HCT116 (cell line): ENCODE measurements around the gene MYO5C. TPM values are rescaled to one million over a fixed set of nuclear protein-coding genes. Genes with fewer than 3 reads are reported as not detected.

Source experiments
- ATAC-seq: fragments of 200-7000 bp; cut with Tn5 transposase; 2 replicates; pipeline ENCODE4 v1.9.1; 2020; ENCODE audit warnings: mild to moderate bottlenecking, moderate library complexity
- BruUV-seq: library from RNA; stranded (reverse); fragments of 400-500 nt; replicated peaks from 2 replicates; lab custom pipeline; 2021; lab: Mats Ljungman, UMichigan
- CTCF ChIA-PET: fragments of 300-600 bp; sonication (Branson Sonifier 250); formaldehyde crosslinking; loops from one replicate; lab custom pipeline; 2021; ENCODE audit warnings: antibody characterized with exemption; lab: Charles Lee
- POLR2A ChIA-PET: fragments of 300-600, 350-600 bp; sonication (Branson Sonifier 250); formaldehyde crosslinking; loops from one replicate; lab custom pipeline; 2021; ENCODE audit warnings: antibody characterized with exemption; lab: Charles Lee
- RAD21 ChIA-PET, 2 experiments: fragments of 300-600 bp; sonication (Branson Sonifier 250); formaldehyde crosslinking; loops; one replicate each; lab custom pipeline; 2023; ENCODE audit warnings: low total read pairs in 2 of 2; ENCODE audit not compliant: uncharacterized antibody in 2 of 2, unreplicated experiment in 2 of 2, low non-redundant PET in 1 of 2; lab: Charles Lee
- DNase-seq: peaks from one replicate; pipeline ENCODE4 v3.0.0-alpha.2; 2010; ENCODE audit warnings: low read depth, low spot score
- H2AFZ ChIP-seq: fragments of 200-600 bp; shearing (Covaris generic), sonication (generic); 2 replicates; pipeline ENCODE4 v1.6.1; 2017; ENCODE audit warnings: low read depth, mixed run types, mixed read lengths, antibody characterized with exemption, low read length; ENCODE audit not compliant: poor library complexity, severe bottlenecking
- H3K27ac ChIP-seq: 2 replicates; pipeline ENCODE4 v1.5.1; 2012; ENCODE audit warnings: low read depth, low read length
- H3K27me3 ChIP-seq: fragments of 200-600 bp; sonication (generic); 2 replicates; pipeline ENCODE4 v1.6.1; 2016; ENCODE audit warnings: mixed run types, low read length, mixed read lengths; ENCODE audit not compliant: insufficient read depth
- H3K36me3 ChIP-seq, 2 experiments: fragments of 200-500 bp in 1 of 2; fragments of 200-600 bp in 1 of 2; sonication (Bioruptor generic) in 1 of 2; sonication (generic) in 1 of 2; 2 replicates each; pipeline versions ENCODE4 v1.5.1 to v1.6.1; 2014 to 2016; ENCODE audit warnings: low read length in 2 of 2, inconsistent platforms in 1 of 2, mixed read lengths in 1 of 2, mixed run types in 1 of 2; ENCODE audit not compliant: insufficient read depth in 2 of 2, control insufficient read depth in 1 of 2
- H3K4me1 ChIP-seq, 2 experiments: fragments of 200-600 bp in 1 of 2; sonication (generic) in 1 of 2; 2 replicates each; pipeline versions ENCODE4 v1.5.1 to v1.6.1; 2012 to 2017; ENCODE audit warnings: low read length in 2 of 2, inconsistent platforms in 1 of 2, mild to moderate bottlenecking in 1 of 2, mixed read lengths in 1 of 2, mixed run types in 1 of 2, moderate library complexity in 1 of 2; ENCODE audit not compliant: insufficient read depth in 2 of 2, control insufficient read depth in 1 of 2
- H3K4me2 ChIP-seq: fragments of 200-600 bp; sonication (generic); 2 replicates; pipeline ENCODE4 v1.6.1; 2017; ENCODE audit warnings: mixed run types, low read length, mixed read lengths
- H3K4me3 ChIP-seq, 2 experiments: fragments of 200-600 bp in 1 of 2; sonication (generic) in 1 of 2; replicated peaks in 1 of 2; 2 replicates each; pipeline ENCODE4 v1.5.1; 2011 to 2016; ENCODE audit warnings: low read length in 2 of 2, control low read depth in 1 of 2, low read depth in 1 of 2, mild to moderate bottlenecking in 1 of 2, mixed read lengths in 1 of 2, mixed run types in 1 of 2
- H3K79me2 ChIP-seq: fragments of 200-600 bp; sonication (generic); 2 replicates; pipeline ENCODE4 v1.6.1; 2017; ENCODE audit warnings: mild to moderate bottlenecking, mixed run types, low read length, moderate library complexity, mixed read lengths; ENCODE audit not compliant: insufficient read depth
- H3K9ac ChIP-seq: fragments of 200-600 bp; sonication (generic); 2 replicates; pipeline ENCODE4 v1.6.1; 2016; ENCODE audit warnings: low read length, mixed read lengths
- H3K9me2 ChIP-seq: fragments of 200-600 bp; sonication (generic), shearing (Covaris generic); 2 replicates; pipeline ENCODE4 v1.6.1; 2017; ENCODE audit warnings: mixed run types, mild to moderate bottlenecking, moderate library complexity; ENCODE audit not compliant: insufficient read depth
- H3K9me3 ChIP-seq, 2 experiments: fragments of 200-500 bp in 1 of 2; fragments of 200-600 bp in 1 of 2; sonication (Bioruptor generic) in 1 of 2; sonication (generic) in 1 of 2; 2 replicates each; pipeline ENCODE4 v1.6.1; 2014 to 2017; ENCODE audit warnings: low read length in 2 of 2, mixed read lengths in 2 of 2, inconsistent platforms in 1 of 2, low read depth in 1 of 2, mild to moderate bottlenecking in 1 of 2, mixed run types in 1 of 2, moderate library complexity in 1 of 2; ENCODE audit not compliant: control insufficient read depth in 1 of 2, insufficient read depth in 1 of 2
- H4K20me1 ChIP-seq: fragments of 200-600 bp; sonication (generic), shearing (Covaris generic); 2 replicates; pipeline ENCODE4 v1.6.1; 2017; ENCODE audit warnings: mixed run types, mild to moderate bottlenecking, moderate library complexity; ENCODE audit not compliant: insufficient read depth
- ELF1 ChIP-seq: IDR thresholded peaks from 2 replicates; pipeline ENCODE4 v1.6.1; 2012; ENCODE audit warnings: low read depth, borderline replicate concordance
- EZH2 ChIP-seq: fragments of 200-600 bp; sonication (generic); IDR thresholded peaks from 2 replicates; pipeline ENCODE4 v1.6.1; 2017; ENCODE audit warnings: antibody characterized with exemption, mixed run types
- FOSL1 ChIP-seq: IDR thresholded peaks from 2 replicates; pipeline ENCODE4 v1.6.1; 2012; ENCODE audit warnings: low read depth
- JUND ChIP-seq: IDR thresholded peaks from 2 replicates; pipeline ENCODE4 v1.6.1; 2012
- POLR2A ChIP-seq: IDR thresholded peaks from 2 replicates; pipeline ENCODE4 v1.7.0; 2011; ENCODE audit warnings: borderline replicate concordance; ENCODE audit not compliant: insufficient read depth, insufficient read length; ENCODE audit errors: extremely low read depth
- POLR2AphosphoS5 ChIP-seq: IDR thresholded peaks from 2 replicates; pipeline ENCODE4 v1.6.1; 2011; ENCODE audit warnings: mild to moderate bottlenecking, low read depth, low read length, moderate library complexity
- SRF ChIP-seq: IDR thresholded peaks from 2 replicates; pipeline ENCODE4 v1.6.1; 2012; ENCODE audit warnings: low read depth
- TCF7L2 ChIP-seq: IDR thresholded peaks from 2 replicates; pipeline ENCODE4 v1.7.0; 2011; ENCODE audit warnings: borderline replicate concordance, inconsistent platforms; ENCODE audit not compliant: insufficient read depth, insufficient read length; ENCODE audit errors: extremely low read depth
- YY1 ChIP-seq: IDR thresholded peaks from 2 replicates; pipeline ENCODE4 v1.6.1; 2011; ENCODE audit warnings: low read length, low read depth, moderate library complexity, mild to moderate bottlenecking; ENCODE audit not compliant: insufficient replicate concordance; ENCODE audit errors: extremely low read depth
- ZFX ChIP-seq: fragments of 450-650 bp; IDR thresholded peaks from 2 replicates; pipeline ENCODE4 v1.6.1; 2017
- intact Hi-C: fragments of 100-400 bp; cut with micrococcal nuclease; formaldehyde crosslinking; loops from 2 replicates; pipeline ENCODE4 v1.10.0; 2022
- total RNA-seq: library from RNA; stranded (reverse); gene quantifications from one replicate; pipeline ENCODE4 v1.2.1, GENCODE V29; 2021; ENCODE audit not compliant: unreplicated experiment
- TF ChIP-seq, protein P1 (sequence below), 3 experiments: fragments of 200-600 bp in 1 of 3; sonication (generic) in 1 of 3; IDR thresholded peaks in 2 of 3; conservative IDR thresholded peaks in 1 of 3; 2 replicates each; pipeline ENCODE4 v1.5.1; 2012 to 2017; ENCODE audit warnings: low read depth in 2 of 3, low read length in 2 of 3, antibody characterized with exemption in 1 of 3, borderline replicate concordance in 1 of 3, control low read depth in 1 of 3, mild to moderate bottlenecking in 1 of 3, mixed read lengths in 1 of 3, mixed run types in 1 of 3, moderate library complexity in 1 of 3; ENCODE audit not compliant: insufficient read depth in 1 of 3
- TF ChIP-seq, protein P2 (sequence below): IDR thresholded peaks from 2 replicates; pipeline ENCODE4 v1.6.1; 2012
- TF ChIP-seq, protein P3 (sequence below): IDR thresholded peaks from 2 replicates; pipeline ENCODE4 v1.6.1; 2012

The MYO5C gene
- total RNA-seq, 1 experiment from 2014 or later = 34.0 TPM

DNA sequence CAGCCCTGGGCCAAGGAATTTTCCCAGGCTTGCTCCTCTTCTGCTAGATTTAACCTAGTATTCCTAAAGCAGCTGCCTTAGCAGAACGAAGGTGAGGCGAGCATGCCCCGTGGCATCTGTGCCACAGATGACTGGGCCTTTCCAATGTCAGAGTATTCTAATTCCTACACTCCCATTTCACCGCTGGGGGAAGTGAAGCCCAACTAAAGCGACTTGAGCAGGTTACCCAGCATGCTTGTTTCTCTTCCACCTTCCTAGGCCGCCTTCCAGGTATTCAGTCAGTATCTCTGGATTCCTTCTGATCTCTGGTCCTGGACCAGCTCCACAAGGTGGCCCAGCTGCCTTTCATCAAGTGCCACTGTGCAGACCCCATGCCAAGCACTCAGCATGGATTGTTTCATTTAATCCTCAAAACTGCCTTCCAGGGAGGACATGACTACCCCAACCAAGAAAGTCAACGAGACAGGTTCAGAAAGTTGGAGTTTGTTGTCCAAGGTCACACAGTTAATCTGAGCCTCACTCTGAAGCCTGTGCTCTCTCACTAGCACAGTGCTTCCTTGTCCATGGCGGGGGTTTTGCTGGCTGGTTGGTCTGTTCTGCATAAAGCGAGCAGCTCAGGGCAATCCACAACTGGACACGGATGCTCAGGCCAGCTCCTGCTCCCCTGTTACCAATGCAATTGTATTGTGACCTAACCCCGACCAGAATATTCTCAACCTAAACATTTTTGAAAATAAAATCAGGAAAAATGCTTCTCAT, 15.1 kb downstream of the MYO5C start:
- intact Hi-C loops = no loop called here
- Histone ChIP-seq H3K4me3 (no peak overlapping the region), H3K36me3 (peaks cover 24% of the 10 kb centered on the region in 2 experiments; a peak in 3 of 4 replicates), H2AFZ (no peak overlapping the region), H3K79me2 (peaks cover 10% of the 10 kb centered on the region; the same call in 1 of the 2 replicates), H3K9me3 (no peaks in the 10 kb centered on the region), H3K9me2 (no peaks in the 10 kb centered on the region), H3K27ac (no peak overlapping the region), H3K4me1 (peaks cover 0 to 3% of the 10 kb centered on the region in 2 experiments; a peak in 1 of 4 replicates), H4K20me1 (no peaks in the 10 kb centered on the region), H3K27me3 (no peaks in the 10 kb centered on the region), H3K4me2 (no peak overlapping the region), H3K9ac (no peak overlapping the region)
- ATAC-seq (no peak), DNase-seq (no peak)
- ChIA-PET CTCF (no interaction called here), POLR2A (no interaction called here), RAD21 (interaction anchor here in 1 of 2 experiments (0.7 kb wide), 1 partner anchor 24 kb away, joined by 4 read pairs; no protein-coding TSS in a partner anchor)
- TF ChIP-seq ZFX (no peak), FOSL1 (no peak)
- TF ChIP-seq, protein P1, sequence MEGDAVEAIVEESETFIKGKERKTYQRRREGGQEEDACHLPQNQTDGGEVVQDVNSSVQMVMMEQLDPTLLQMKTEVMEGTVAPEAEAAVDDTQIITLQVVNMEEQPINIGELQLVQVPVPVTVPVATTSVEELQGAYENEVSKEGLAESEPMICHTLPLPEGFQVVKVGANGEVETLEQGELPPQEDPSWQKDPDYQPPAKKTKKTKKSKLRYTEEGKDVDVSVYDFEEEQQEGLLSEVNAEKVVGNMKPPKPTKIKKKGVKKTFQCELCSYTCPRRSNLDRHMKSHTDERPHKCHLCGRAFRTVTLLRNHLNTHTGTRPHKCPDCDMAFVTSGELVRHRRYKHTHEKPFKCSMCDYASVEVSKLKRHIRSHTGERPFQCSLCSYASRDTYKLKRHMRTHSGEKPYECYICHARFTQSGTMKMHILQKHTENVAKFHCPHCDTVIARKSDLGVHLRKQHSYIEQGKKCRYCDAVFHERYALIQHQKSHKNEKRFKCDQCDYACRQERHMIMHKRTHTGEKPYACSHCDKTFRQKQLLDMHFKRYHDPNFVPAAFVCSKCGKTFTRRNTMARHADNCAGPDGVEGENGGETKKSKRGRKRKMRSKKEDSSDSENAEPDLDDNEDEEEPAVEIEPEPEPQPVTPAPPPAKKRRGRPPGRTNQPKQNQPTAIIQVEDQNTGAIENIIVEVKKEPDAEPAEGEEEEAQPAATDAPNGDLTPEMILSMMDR (IDR thresholded peaks at IDR 0.05 in 2 of 3, conservative IDR thresholded peaks at IDR 0.05 in 1 of 3; ENCODE audit: borderline replicate concordance in 1 of 3, insufficient read depth in 1 of 3, low read depth in 2 of 3, low read length in 2 of 3) = no peak
- BruUV-seq = no TSS peak

DNA sequence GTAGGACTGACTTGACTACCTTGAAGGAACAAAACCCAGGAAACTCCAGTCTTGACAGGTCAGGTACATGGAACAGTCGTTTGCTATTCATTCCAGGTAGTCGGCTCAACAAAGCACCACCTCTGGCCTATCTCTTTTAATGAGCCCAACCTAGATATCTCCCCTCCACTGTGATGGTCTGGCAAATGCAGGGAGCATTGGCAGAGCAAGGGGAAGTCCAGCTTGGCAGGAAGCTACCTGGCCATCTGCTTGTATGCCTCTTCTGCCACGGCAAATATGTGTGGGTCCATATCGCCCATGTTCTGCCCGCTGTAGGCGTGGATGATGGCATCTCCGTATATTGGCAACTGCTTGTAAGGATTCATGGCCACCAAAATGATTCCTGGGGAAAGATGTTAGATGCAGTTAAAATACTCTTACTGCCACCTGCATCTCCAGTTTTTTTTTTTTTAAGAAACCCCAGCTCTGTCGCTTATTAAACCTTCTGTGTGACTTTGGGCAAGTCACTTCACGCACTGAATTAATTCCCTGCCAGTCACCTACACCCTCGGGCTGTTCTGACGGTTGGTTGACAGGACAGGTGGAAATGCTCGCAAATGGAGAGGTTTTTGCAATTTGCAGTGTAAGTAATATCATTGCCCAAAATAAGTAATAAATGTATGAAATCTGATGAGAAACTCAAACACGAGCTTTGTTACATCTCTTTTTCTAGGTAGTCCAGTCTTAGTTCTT, 16.8 kb downstream of the MYO5C start:
- Histone ChIP-seq H3K9me2 (no peaks in the 10 kb centered on the region), H3K9ac (no peak overlapping the region), H3K79me2 (peaks cover 5% of the 10 kb centered on the region; the same call in 1 of the 2 replicates), H3K4me1 (no peaks in the 10 kb centered on the region), H3K27ac (no peak overlapping the region), H3K27me3 (no peaks in the 10 kb centered on the region), H3K9me3 (no peaks in the 10 kb centered on the region), H3K36me3 (peaks cover 33 to 36% of the 10 kb centered on the region in 2 experiments; a peak in 3 of 4 replicates), H3K4me2 (no peak overlapping the region), H3K4me3 (no peak overlapping the region), H4K20me1 (no peaks in the 10 kb centered on the region), H2AFZ (no peak overlapping the region)
- RAD21 ChIA-PET = no interaction called here
- DNase-seq (no peak), ATAC-seq (no peak)
- POLR2A ChIA-PET = no interaction called here
- no TSS peak for BruUV-seq
- CTCF ChIA-PET = no interaction called here
- intact Hi-C loops = no loop called here
- TF ChIP-seq, protein P2, sequence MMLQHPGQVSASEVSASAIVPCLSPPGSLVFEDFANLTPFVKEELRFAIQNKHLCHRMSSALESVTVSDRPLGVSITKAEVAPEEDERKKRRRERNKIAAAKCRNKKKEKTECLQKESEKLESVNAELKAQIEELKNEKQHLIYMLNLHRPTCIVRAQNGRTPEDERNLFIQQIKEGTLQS = no peak
- TF ChIP-seq POLR2AphosphoS5 (no peak), SRF (no peak), ELF1 (no peak), POLR2A (no peak), FOSL1 (no peak), YY1 (no peak), EZH2 (no peak), JUND (no peak), TCF7L2 (no peak)
- TF ChIP-seq, protein P1 (IDR thresholded peaks at IDR 0.05 in 2 of 3, conservative IDR thresholded peaks at IDR 0.05 in 1 of 3; ENCODE audit: borderline replicate concordance in 1 of 3, insufficient read depth in 1 of 3, low read depth in 2 of 3, low read length in 2 of 3) = no peak
- TF ChIP-seq, protein P3, sequence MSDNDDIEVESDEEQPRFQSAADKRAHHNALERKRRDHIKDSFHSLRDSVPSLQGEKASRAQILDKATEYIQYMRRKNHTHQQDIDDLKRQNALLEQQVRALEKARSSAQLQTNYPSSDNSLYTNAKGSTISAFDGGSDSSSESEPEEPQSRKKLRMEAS = no peak
